ENCODE measurements around the gene TEF. TPM values are rescaled to one million over a fixed set of nuclear protein-coding genes. Genes with fewer than 3 reads are reported as not detected.

The TEF gene
- polyA plus RNA-seq, 1 experiment, result 28.7 TPM

DNA sequence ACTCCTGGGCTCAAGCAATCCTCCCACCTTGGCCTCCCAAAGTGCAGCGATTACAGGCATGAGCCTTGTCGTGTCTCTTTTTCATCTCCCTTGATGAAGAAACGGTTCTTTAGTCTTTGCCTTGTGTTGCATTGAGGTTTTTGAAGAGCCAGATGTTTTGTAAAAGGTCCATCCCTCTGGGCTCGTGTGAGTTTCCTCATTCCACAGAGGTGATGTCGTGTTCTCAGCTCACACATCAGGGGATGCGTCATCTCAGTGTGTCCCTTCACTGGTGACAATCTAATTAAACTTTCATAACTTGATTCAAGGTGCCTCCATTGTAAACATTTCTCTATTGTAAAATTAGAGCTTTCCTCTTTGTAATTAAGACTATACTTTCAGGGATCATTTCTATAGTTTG lies 29.7 kb upstream of the TEF start:
- ChIA-PET CTCF (interaction anchor here (0.7 kb wide), 1 partner anchor 16 kb away, joined by 3 read pairs; no protein-coding TSS in a partner anchor), POLR2A (interaction anchor here (0.5 kb wide), 1 partner anchor 1689 kb away, joined by 8 read pairs; no protein-coding TSS in a partner anchor)
- Histone ChIP-seq H3K27me3 (ENCODE audit: control insufficient read depth, insufficient read depth, low read length) (no peaks in the 10 kb centered on the region), H3K36me3 (ENCODE audit: control insufficient read depth, insufficient read depth, low read length) (peaks cover 56% of the 10 kb centered on the region), H3K4me3 (ENCODE audit: low read depth, low read length) (no peak overlapping the region)
- TF ChIP-seq, protein P1, sequence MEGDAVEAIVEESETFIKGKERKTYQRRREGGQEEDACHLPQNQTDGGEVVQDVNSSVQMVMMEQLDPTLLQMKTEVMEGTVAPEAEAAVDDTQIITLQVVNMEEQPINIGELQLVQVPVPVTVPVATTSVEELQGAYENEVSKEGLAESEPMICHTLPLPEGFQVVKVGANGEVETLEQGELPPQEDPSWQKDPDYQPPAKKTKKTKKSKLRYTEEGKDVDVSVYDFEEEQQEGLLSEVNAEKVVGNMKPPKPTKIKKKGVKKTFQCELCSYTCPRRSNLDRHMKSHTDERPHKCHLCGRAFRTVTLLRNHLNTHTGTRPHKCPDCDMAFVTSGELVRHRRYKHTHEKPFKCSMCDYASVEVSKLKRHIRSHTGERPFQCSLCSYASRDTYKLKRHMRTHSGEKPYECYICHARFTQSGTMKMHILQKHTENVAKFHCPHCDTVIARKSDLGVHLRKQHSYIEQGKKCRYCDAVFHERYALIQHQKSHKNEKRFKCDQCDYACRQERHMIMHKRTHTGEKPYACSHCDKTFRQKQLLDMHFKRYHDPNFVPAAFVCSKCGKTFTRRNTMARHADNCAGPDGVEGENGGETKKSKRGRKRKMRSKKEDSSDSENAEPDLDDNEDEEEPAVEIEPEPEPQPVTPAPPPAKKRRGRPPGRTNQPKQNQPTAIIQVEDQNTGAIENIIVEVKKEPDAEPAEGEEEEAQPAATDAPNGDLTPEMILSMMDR (IDR thresholded peaks at IDR 0.05; ENCODE audit: insufficient read depth, low read depth, low read length), result no peak
- DNase-seq (ENCODE audit: low read depth), result peak; percentile 39

DNA sequence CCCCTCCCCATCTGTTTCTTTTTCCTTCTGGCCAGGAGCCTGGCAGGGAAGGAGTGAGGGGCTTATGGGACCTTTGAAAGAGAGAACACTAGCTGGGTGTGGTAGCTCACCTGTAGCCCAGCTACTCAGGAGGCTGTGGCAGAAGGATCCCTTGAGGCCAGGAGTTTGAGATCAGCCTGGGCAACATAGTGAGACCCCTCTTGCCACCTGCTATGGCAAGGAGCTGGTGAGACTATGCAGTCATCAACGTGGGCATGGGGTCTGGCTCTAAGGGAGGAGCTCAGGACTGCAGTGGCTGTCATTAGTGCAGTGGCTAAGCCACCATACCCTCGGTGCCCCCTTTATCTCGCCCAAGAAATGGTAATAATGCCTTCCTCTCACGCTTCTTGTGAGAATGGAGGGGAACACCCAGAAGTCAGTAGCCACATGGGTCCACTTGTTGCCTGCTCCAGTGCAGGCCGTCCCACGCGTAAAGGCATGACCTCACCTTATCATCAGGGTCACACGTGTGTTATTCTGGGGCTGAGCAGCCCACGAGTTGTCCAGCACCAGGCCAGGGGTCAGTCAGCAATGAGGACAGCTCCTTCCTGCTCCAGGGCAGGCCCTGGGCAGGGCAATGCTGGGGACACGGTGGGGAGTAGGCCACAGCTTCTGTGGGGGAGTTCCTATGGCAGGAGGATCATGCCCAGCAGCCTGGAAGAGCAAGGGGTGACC lies 27.7 kb upstream of the TEF start:
- ChIA-PET POLR2A (no interaction called here), CTCF (no interaction called here)
- TF ChIP-seq, protein P1 (IDR thresholded peaks at IDR 0.05; ENCODE audit: insufficient read depth, low read depth, low read length), result no peak
- peaks cover 53% of the 10 kb centered on the region for H3K36me3 ChIP-seq (ENCODE audit: control insufficient read depth, insufficient read depth, low read length)
- no peak for DNase-seq (ENCODE audit: low read depth)
- no peaks in the 10 kb centered on the region for H3K27me3 ChIP-seq (ENCODE audit: control insufficient read depth, insufficient read depth, low read length)
- H3K4me3 ChIP-seq (ENCODE audit: low read depth, low read length), result no peak overlapping the region

DNA sequence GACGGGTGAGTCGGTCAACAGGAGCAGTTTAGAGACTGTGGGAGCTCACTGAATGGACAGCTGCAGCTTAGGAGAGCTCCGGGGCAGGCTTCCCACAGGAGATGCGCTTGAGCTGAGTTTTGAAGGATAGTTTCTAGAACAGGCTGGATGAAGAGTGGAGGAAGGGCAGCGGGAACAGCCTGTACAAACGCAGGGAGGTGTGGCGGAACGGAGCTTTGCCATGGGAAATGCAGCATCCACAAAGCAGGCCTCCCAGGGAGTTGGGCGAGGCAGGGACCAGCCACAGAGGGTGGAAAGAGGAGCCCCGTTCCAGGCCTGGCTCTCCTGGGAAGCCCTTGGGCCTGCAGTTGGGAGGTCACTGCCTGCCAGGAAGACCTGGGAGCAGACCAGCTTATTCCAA lies 26.8 kb upstream of the TEF start:
- Histone ChIP-seq H3K4me3 (ENCODE audit: low read depth, low read length) (no peak overlapping the region), H3K27me3 (ENCODE audit: control insufficient read depth, insufficient read depth, low read length) (no peaks in the 10 kb centered on the region), H3K36me3 (ENCODE audit: control insufficient read depth, insufficient read depth, low read length) (peaks cover 50% of the 10 kb centered on the region)
- ChIA-PET CTCF (interaction anchor here (1.4 kb wide), 1 partner anchor 69 kb away, joined by 3 read pairs; the partner anchor contains the start of gene RANGAP1), POLR2A (no interaction called here)
- no peak for DNase-seq (ENCODE audit: low read depth)
- TF ChIP-seq, protein P1 (IDR thresholded peaks at IDR 0.05; ENCODE audit: insufficient read depth, low read depth, low read length), result no peak

DNA sequence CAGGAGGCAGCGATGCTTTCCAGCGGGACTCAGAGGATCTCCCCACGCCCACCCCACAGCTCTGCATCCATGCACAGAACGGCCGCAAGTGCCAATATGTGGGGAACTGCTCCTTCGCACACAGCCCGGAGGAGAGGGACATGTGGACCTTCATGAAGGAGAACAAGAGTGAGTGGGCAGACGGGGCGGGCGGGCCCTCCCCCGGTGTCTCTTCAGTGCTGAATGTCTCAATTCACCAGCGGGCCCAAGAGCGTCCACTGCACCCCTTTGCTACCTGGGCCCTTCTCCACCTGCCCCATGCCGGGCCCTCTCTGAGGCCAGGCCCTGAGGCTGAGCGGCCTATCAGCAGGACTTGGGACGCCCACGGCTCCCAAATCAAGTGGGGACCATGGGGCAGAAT lies 25.8 kb upstream of the TEF start:
- POLR2A ChIA-PET, result no interaction called here
- TF ChIP-seq, protein P1 (IDR thresholded peaks at IDR 0.05; ENCODE audit: insufficient read depth, low read depth, low read length), result no peak
- Histone ChIP-seq H3K27me3 (ENCODE audit: control insufficient read depth, insufficient read depth, low read length) (no peaks in the 10 kb centered on the region), H3K36me3 (ENCODE audit: control insufficient read depth, insufficient read depth, low read length) (peaks cover 48% of the 10 kb centered on the region), H3K4me3 (ENCODE audit: low read depth, low read length) (no peak overlapping the region)
- CTCF ChIA-PET, result interaction anchor here (1.4 kb wide), 1 partner anchor 70 kb away, joined by 3 read pairs; the partner anchor contains the start of gene RANGAP1
- no peak for DNase-seq (ENCODE audit: low read depth)

DNA sequence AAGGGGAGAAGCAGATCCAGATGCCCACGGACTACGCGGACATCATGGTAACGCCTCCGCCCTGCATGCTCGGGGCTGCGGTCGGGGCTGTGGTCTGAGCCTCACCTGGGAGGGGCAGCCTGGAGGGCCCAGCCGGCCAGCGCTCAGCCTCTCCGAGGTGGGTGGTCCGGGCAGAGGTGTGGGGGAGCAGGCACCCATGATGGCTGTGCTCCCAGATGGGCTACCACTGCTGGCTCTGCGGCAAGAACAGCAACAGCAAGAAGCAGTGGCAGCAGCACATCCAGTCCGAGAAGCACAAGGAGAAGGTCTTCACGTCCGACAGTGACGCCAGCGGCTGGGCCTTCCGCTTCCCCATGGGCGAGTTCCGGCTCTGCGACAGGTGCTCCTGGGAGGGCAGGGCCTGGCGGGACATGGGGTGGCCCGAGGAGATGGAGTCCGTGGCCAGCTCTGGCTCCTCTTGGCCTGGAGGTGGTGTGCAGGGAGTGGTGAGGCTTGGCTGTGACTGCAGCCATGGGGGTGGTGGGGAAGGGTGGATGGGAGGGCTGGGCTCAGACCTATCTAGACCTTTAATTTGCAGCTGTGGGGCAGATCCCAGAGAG lies 25.2 kb upstream of the TEF start:
- no peaks in the 10 kb centered on the region for H3K27me3 ChIP-seq (ENCODE audit: control insufficient read depth, insufficient read depth, low read length)
- peaks cover 45% of the 10 kb centered on the region for H3K36me3 ChIP-seq (ENCODE audit: control insufficient read depth, insufficient read depth, low read length)
- DNase-seq (ENCODE audit: low read depth), result no peak
- H3K4me3 ChIP-seq (ENCODE audit: low read depth, low read length), result no peak overlapping the region
- CTCF ChIA-PET, result no interaction called here
- TF ChIP-seq, protein P1 (IDR thresholded peaks at IDR 0.05; ENCODE audit: insufficient read depth, low read depth, low read length), result no peak
- POLR2A ChIA-PET, result no interaction called here

Measured in BJ (cell line).